ENCODE data around the gene DOCK6.

DOCK6 gene

GRCh38 chr19:11261971-11262839 lies at the start of gene DOCK6:
TSS of gene DOCK6 (minus strand) at chr19:11262524. CDS start at chr19:11262440, 84 bp downstream.
- Mint-ChIP-seq H3K4me1 (ENCODE audit: low read depth) (peaks cover 5% of the 10 kb centered on the region), H3K27me3 (peaks cover 20% of the 10 kb centered on the region), H3K4me3 (peak within 1 kb of the TSS; percentile 75), H3K36me3 (no peaks in the 10 kb centered on the region), H3K9me3 (ENCODE audit: low read depth) (no peaks in the 10 kb centered on the region), H3K27ac (no peak within 1 kb of the TSS)

GRCh38 chr19:11306337-11306736 lies 44.0 kb upstream of the DOCK6 start:
- H3K4me3 Mint-ChIP-seq = no peak overlapping the region
- H3K27ac Mint-ChIP-seq = no peak overlapping the region
- H3K4me1 Mint-ChIP-seq (ENCODE audit: low read depth) = no peaks in the 10 kb centered on the region
- H3K9me3 Mint-ChIP-seq (ENCODE audit: low read depth) = no peaks in the 10 kb centered on the region
- H3K27me3 Mint-ChIP-seq = no peaks in the 10 kb centered on the region
- no peaks in the 10 kb centered on the region for H3K36me3 Mint-ChIP-seq

- Mint-ChIP-seq H3K27me3 (peaks cover 4% of the 10 kb centered on the region), H3K4me1 (ENCODE audit: low read depth) (no peaks in the 10 kb centered on the region), H3K36me3 (no peaks in the 10 kb centered on the region), H3K9me3 (ENCODE audit: low read depth) (no peaks in the 10 kb centered on the region), H3K4me3 (no peak overlapping the region), H3K27ac (no peak overlapping the region)
These were observed 42.6 kb upstream of the DOCK6 start for GRCh38 chr19:11304936-11305335.

GRCh38 chr19:11300811-11301120 lies 38.4 kb upstream of the DOCK6 start:
- H3K27ac Mint-ChIP-seq = no peak overlapping the region
- no peaks in the 10 kb centered on the region for H3K9me3 Mint-ChIP-seq (ENCODE audit: low read depth)
- no peak overlapping the region for H3K4me3 Mint-ChIP-seq
- H3K27me3 Mint-ChIP-seq = peaks cover 7% of the 10 kb centered on the region
- no peaks in the 10 kb centered on the region for H3K4me1 Mint-ChIP-seq (ENCODE audit: low read depth)
- no peaks in the 10 kb centered on the region for H3K36me3 Mint-ChIP-seq

- H3K36me3 Mint-ChIP-seq = no peaks in the 10 kb centered on the region
- H3K4me3 Mint-ChIP-seq = no peak overlapping the region
- no peaks in the 10 kb centered on the region for H3K9me3 Mint-ChIP-seq (ENCODE audit: low read depth)
- no peak overlapping the region for H3K27ac Mint-ChIP-seq
- peaks cover 7% of the 10 kb centered on the region for H3K27me3 Mint-ChIP-seq
- no peaks in the 10 kb centered on the region for H3K4me1 Mint-ChIP-seq (ENCODE audit: low read depth)
These were observed 37.9 kb upstream of the DOCK6 start for GRCh38 chr19:11299946-11300810.

GRCh38 chr19:11296264-11296663 lies 33.9 kb upstream of the DOCK6 start:
- H3K27ac Mint-ChIP-seq = no peak overlapping the region
- peaks cover 11% of the 10 kb centered on the region for H3K27me3 Mint-ChIP-seq
- no peak overlapping the region for H3K4me3 Mint-ChIP-seq
- peaks cover 2% of the 10 kb centered on the region for H3K4me1 Mint-ChIP-seq (ENCODE audit: low read depth)
- H3K9me3 Mint-ChIP-seq (ENCODE audit: low read depth) = no peaks in the 10 kb centered on the region
- no peaks in the 10 kb centered on the region for H3K36me3 Mint-ChIP-seq

GRCh38 chr19:11295665-11296245 lies 33.4 kb upstream of the DOCK6 start, which contains the start of gene TSPAN16:
TSS of gene TSPAN16 (plus strand) at chr19:11296160. CDS start at chr19:11296298, 138 bp downstream.
- Mint-ChIP-seq H3K4me1 (ENCODE audit: low read depth) (peaks cover 2% of the 10 kb centered on the region), H3K9me3 (ENCODE audit: low read depth) (no peaks in the 10 kb centered on the region)

GRCh38 chr19:11295180-11295579 lies 32.9 kb upstream of the DOCK6 start:
- H3K27me3 Mint-ChIP-seq = peaks cover 7% of the 10 kb centered on the region
- no peaks in the 10 kb centered on the region for H3K36me3 Mint-ChIP-seq
- no peaks in the 10 kb centered on the region for H3K9me3 Mint-ChIP-seq (ENCODE audit: low read depth)
- no peak overlapping the region for H3K27ac Mint-ChIP-seq
- peaks cover 2% of the 10 kb centered on the region for H3K4me1 Mint-ChIP-seq (ENCODE audit: low read depth)
- no peak overlapping the region for H3K4me3 Mint-ChIP-seq

More at GRCh38 chr19:11295665-11296245, 33.4 kb upstream of the DOCK6 start, which contains the start of gene TSPAN16:
- Mint-ChIP-seq H3K27me3 (peaks cover 9% of the 10 kb centered on the region), H3K36me3 (no peaks in the 10 kb centered on the region), H3K27ac (no peak within 1 kb of the TSS), H3K4me3 (no peak within 1 kb of the TSS)

- Mint-ChIP-seq H3K4me3 (no peak overlapping the region), H3K27ac (no peak overlapping the region), H3K36me3 (no peaks in the 10 kb centered on the region), H3K9me3 (ENCODE audit: low read depth) (no peaks in the 10 kb centered on the region), H3K4me1 (ENCODE audit: low read depth) (peaks cover 2% of the 10 kb centered on the region), H3K27me3 (peaks cover 9% of the 10 kb centered on the region)
These were observed 31.4 kb upstream of the DOCK6 start for GRCh38 chr19:11293433-11294389.

GRCh38 chr19:11291991-11292390 lies 29.7 kb upstream of the DOCK6 start:
- Mint-ChIP-seq H3K4me3 (no peak overlapping the region), H3K4me1 (ENCODE audit: low read depth) (peaks cover 2% of the 10 kb centered on the region), H3K27ac (no peak overlapping the region)

GRCh38 chr19:11291415-11291814 lies 29.1 kb upstream of the DOCK6 start:
- no peak overlapping the region for H3K4me3 Mint-ChIP-seq
- H3K9me3 Mint-ChIP-seq (ENCODE audit: low read depth) = no peaks in the 10 kb centered on the region
- H3K36me3 Mint-ChIP-seq = no peaks in the 10 kb centered on the region
- H3K4me1 Mint-ChIP-seq (ENCODE audit: low read depth) = peaks cover 2% of the 10 kb centered on the region
- no peak overlapping the region for H3K27ac Mint-ChIP-seq
- H3K27me3 Mint-ChIP-seq = peaks cover 11% of the 10 kb centered on the region

More at GRCh38 chr19:11291991-11292390, 29.7 kb upstream of the DOCK6 start:
- Mint-ChIP-seq H3K36me3 (no peaks in the 10 kb centered on the region), H3K27me3 (peaks cover 11% of the 10 kb centered on the region), H3K9me3 (ENCODE audit: low read depth) (no peaks in the 10 kb centered on the region)

- Mint-ChIP-seq H3K36me3 (no peaks in the 10 kb centered on the region), H3K9me3 (ENCODE audit: low read depth) (no peaks in the 10 kb centered on the region), H3K4me3 (no peak overlapping the region), H3K27ac (no peak overlapping the region), H3K27me3 (peaks cover 9% of the 10 kb centered on the region), H3K4me1 (ENCODE audit: low read depth) (peaks cover 2% of the 10 kb centered on the region)
These were observed 27.9 kb upstream of the DOCK6 start for GRCh38 chr19:11290256-11290655.

GRCh38 chr19:11288349-11288748 lies 26.0 kb upstream of the DOCK6 start:
- H3K9me3 Mint-ChIP-seq (ENCODE audit: low read depth) = no peaks in the 10 kb centered on the region

More at GRCh38 chr19:11288349-11288748, 26.0 kb upstream of the DOCK6 start:
- Mint-ChIP-seq H3K27me3 (peaks cover 14% of the 10 kb centered on the region), H3K4me1 (ENCODE audit: low read depth) (no peaks in the 10 kb centered on the region), H3K27ac (no peak overlapping the region), H3K4me3 (no peak overlapping the region), H3K36me3 (no peaks in the 10 kb centered on the region)
